Karpas-422 (cell line): ENCODE results near the gene VSIG10L2. TPM values are rescaled to one million over a fixed set of nuclear protein-coding genes. Genes with fewer than 3 reads are reported as not detected.

Experiments
- DNase-seq: peaks from one replicate; pipeline ENCODE4 v3.0.0-alpha.2; 2015
- H2AFZ ChIP-seq: fragments of 200-600 bp; sonication (generic); 2 replicates; pipeline ENCODE4 v1.6.1; 2014; ENCODE audit warnings: antibody characterized with exemption, low read length, mixed read lengths
- H3K27ac ChIP-seq: fragments of 200-600 bp; sonication (generic); 2 replicates; pipeline ENCODE4 v1.5.1; 2014; ENCODE audit warnings: mild to moderate bottlenecking, low read length, moderate library complexity
- H3K27me3 ChIP-seq: fragments of 200-600 bp; sonication (generic); 2 replicates; pipeline ENCODE4 v1.6.1; 2014; ENCODE audit warnings: low read length, mixed read lengths
- H3K36me3 ChIP-seq: fragments of 200-600 bp; sonication (generic); 2 replicates; pipeline ENCODE4 v1.6.1; 2014; ENCODE audit warnings: low read length, mixed read lengths; ENCODE audit not compliant: insufficient read depth
- H3K4me1 ChIP-seq: fragments of 200-600 bp; sonication (generic); 2 replicates; pipeline ENCODE4 v1.6.1; 2014; ENCODE audit warnings: mild to moderate bottlenecking, low read length, mixed read lengths
- H3K4me2 ChIP-seq: fragments of 200-600 bp; sonication (generic); 2 replicates; pipeline ENCODE4 v1.6.1; 2014; ENCODE audit warnings: low read length, low read depth, mild to moderate bottlenecking; ENCODE audit not compliant: poor library complexity, severe bottlenecking
- H3K4me3 ChIP-seq: fragments of 200-600 bp; sonication (generic); 2 replicates; pipeline ENCODE4 v1.5.1; 2014; ENCODE audit warnings: mild to moderate bottlenecking, antibody characterized with exemption, low read length, mixed read lengths
- H3K79me2 ChIP-seq: fragments of 200-600 bp; sonication (generic); 2 replicates; pipeline ENCODE4 v1.6.1; 2014; ENCODE audit warnings: mild to moderate bottlenecking, low read length, mixed read lengths
- H3K9ac ChIP-seq: fragments of 200-600 bp; sonication (generic); 2 replicates; pipeline ENCODE4 v1.6.0; 2014; ENCODE audit warnings: low read length
- H3K9me2 ChIP-seq: fragments of 200-600 bp; sonication (generic), shearing (Covaris generic); replicated peaks from 2 replicates; pipeline ENCODE4 v1.6.0; 2014; ENCODE audit warnings: mild to moderate bottlenecking, low read length, moderate library complexity; ENCODE audit not compliant: insufficient read depth
- H3K9me3 ChIP-seq: fragments of 300-700, 200-600 bp; sonication (generic); 2 replicates; pipeline ENCODE4 v1.6.1; 2014; ENCODE audit warnings: low read length, mixed read lengths
- H4K20me1 ChIP-seq: fragments of 200-600 bp; sonication (generic); 2 replicates; pipeline ENCODE4 v1.6.1; 2014; ENCODE audit warnings: mild to moderate bottlenecking, antibody characterized with exemption, low read length, low read depth; ENCODE audit not compliant: insufficient read depth
- total RNA-seq: library from RNA; depleted of rRNA; stranded (reverse); fragments of >200 nt; shearing (Covaris generic); gene quantifications from 2 replicates; pipeline ENCODE4 v1.2.3, GENCODE V29; 2014; ENCODE audit warnings: low replicate concordance

VSIG10L2 gene
- total RNA-seq, 1 experiment from 2014 or later = not detected

DNA sequence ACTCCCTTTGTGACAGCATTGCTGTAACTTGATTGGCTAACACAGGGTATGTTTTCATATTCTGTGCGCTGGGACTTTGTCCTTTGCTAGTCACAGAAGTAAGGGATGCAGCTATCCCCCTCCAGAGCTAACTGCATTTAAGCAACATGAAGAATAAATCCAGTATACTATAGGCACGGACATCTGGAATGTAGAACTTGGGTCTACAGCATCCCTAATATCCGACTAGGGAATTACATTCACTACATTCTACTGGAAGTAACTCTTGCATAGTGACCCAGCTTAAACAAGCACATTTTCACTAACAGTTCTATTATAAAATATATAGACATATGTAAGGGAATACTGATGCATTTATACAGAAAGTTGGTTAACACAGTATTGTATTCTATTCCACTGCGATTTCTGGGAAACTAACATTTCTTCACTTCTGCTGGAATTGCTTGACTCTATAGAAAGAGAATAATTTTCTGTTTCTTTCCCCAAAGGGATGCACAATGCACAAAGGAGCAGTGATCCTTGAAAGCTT lies 13.1 kb downstream of the VSIG10L2 start:
- no peak overlapping the region for H3K9ac ChIP-seq
- no peak overlapping the region for H2AFZ ChIP-seq
- no peak for DNase-seq
- H3K9me2 ChIP-seq = no peaks in the 10 kb centered on the region
- H3K4me2 ChIP-seq = no peak overlapping the region
- no peak overlapping the region for H3K4me3 ChIP-seq
- H3K9me3 ChIP-seq = no peaks in the 10 kb centered on the region
- H3K36me3 ChIP-seq = no peaks in the 10 kb centered on the region
- no peaks in the 10 kb centered on the region for H3K4me1 ChIP-seq
- no peaks in the 10 kb centered on the region for H3K79me2 ChIP-seq
- H3K27ac ChIP-seq = no peak overlapping the region
- H4K20me1 ChIP-seq = no peaks in the 10 kb centered on the region
- no peaks in the 10 kb centered on the region for H3K27me3 ChIP-seq

DNA sequence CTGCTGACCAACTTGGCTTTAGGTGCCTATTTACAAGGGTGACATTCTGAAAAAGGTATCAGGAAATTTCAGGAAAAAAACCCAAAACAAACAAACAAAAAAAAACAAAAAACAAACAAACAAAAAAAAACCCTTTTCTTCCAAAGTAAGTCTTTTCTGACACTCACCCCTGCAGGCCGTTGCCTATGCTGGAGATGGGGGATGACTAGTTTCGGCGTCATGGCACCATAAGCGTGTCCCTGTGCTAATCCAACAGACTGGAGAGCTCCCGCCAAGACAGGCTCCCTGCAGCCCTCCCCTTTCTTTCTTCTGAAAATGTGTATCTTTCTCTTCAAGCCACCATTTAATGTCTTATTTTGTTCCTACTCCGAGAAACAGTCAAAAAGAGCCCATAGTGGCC lies 13.7 kb downstream of the VSIG10L2 start:
- no peaks in the 10 kb centered on the region for H3K9me2 ChIP-seq
- no peak overlapping the region for H3K9ac ChIP-seq
- H3K4me2 ChIP-seq = no peak overlapping the region
- no peak overlapping the region for H3K27ac ChIP-seq
- H3K9me3 ChIP-seq = no peaks in the 10 kb centered on the region
- no peaks in the 10 kb centered on the region for H3K79me2 ChIP-seq
- no peaks in the 10 kb centered on the region for H3K36me3 ChIP-seq
- DNase-seq = no peak
- no peaks in the 10 kb centered on the region for H4K20me1 ChIP-seq
- H3K4me3 ChIP-seq = no peak overlapping the region
- no peaks in the 10 kb centered on the region for H3K4me1 ChIP-seq
- no peak overlapping the region for H2AFZ ChIP-seq
- H3K27me3 ChIP-seq = no peaks in the 10 kb centered on the region

DNA sequence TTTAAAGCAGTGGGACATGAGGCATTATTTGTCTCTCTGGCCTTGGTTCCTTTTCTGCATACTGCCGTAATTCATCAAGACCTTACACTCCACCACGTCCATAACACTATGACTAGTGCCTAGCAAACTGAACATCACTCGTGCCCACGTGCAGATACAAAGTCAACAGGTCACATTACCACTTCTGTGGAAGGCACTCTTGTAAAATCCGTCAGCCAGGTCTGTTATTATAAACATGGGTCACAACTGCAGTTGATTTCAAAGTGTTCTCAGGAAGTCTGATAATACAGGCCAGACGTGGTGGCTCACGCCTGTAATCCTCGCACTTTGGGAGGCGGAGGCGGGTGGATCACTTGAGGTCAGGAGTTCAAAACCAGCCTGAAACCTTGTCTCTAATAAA lies 14.1 kb downstream of the VSIG10L2 start:
- H2AFZ ChIP-seq = no peak overlapping the region
- H3K27me3 ChIP-seq = no peaks in the 10 kb centered on the region
- no peak overlapping the region for H3K27ac ChIP-seq
- no peaks in the 10 kb centered on the region for H3K4me1 ChIP-seq
- no peaks in the 10 kb centered on the region for H3K9me3 ChIP-seq
- no peak for DNase-seq
- no peaks in the 10 kb centered on the region for H3K9me2 ChIP-seq
- no peak overlapping the region for H3K9ac ChIP-seq
- no peaks in the 10 kb centered on the region for H3K36me3 ChIP-seq
- H3K79me2 ChIP-seq = no peaks in the 10 kb centered on the region
- H3K4me3 ChIP-seq = no peak overlapping the region
- no peak overlapping the region for H3K4me2 ChIP-seq
- H4K20me1 ChIP-seq = no peaks in the 10 kb centered on the region

DNA sequence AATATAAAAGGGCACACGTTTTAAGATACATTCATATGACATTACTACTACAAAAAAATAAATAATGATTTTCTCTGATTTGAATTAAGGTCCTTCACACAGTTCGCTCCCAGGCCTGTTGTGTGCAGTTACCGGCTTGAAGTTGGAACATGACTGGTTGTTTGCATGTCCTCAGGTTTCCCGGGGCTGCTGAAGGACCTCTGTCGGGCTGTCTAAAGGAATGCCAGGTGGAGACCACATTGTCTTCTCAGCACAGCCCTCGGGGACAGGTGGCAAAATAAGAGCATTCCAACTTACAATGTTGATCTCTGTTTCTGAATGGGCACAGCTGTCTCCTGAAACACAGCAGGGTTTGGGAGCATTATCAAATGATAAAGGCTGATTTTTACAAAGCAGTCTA lies 14.9 kb downstream of the VSIG10L2 start:
- Histone ChIP-seq H4K20me1 (no peaks in the 10 kb centered on the region), H3K27ac (no peak overlapping the region), H3K9me3 (no peaks in the 10 kb centered on the region), H3K79me2 (no peaks in the 10 kb centered on the region), H3K9me2 (no peaks in the 10 kb centered on the region), H3K27me3 (no peaks in the 10 kb centered on the region), H3K4me1 (no peaks in the 10 kb centered on the region), H3K9ac (no peak overlapping the region), H3K4me3 (no peak overlapping the region), H3K36me3 (no peaks in the 10 kb centered on the region), H2AFZ (no peak overlapping the region), H3K4me2 (no peak overlapping the region)
- no peak for DNase-seq

DNA sequence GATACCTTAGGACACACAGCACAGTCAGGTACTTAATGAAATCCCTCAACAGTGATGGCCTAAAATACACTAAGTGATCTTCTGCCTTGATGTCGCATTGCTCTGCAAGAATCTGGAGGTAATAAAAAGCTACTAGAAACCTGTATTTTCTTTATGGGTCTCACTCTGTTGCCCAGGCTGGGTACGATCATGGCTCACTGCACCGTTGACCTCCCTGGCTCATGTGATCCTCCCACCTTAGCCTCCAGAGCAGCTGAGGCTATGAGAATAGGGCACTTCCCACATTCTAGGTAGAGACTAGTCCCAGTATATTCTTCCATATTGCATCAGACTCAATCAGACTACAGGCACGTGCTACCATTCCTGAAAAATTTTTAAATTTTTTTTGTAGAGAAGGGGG lies 21.7 kb downstream of the VSIG10L2 start:
- Histone ChIP-seq H3K4me2 (no peak overlapping the region), H3K9ac (no peak overlapping the region), H2AFZ (no peak overlapping the region), H3K27ac (no peak overlapping the region), H3K4me1 (no peaks in the 10 kb centered on the region), H3K36me3 (no peaks in the 10 kb centered on the region), H3K9me3 (no peaks in the 10 kb centered on the region), H3K27me3 (no peaks in the 10 kb centered on the region), H3K79me2 (no peaks in the 10 kb centered on the region), H3K9me2 (no peaks in the 10 kb centered on the region), H3K4me3 (no peak overlapping the region), H4K20me1 (no peaks in the 10 kb centered on the region)
- DNase-seq = no peak

DNA sequence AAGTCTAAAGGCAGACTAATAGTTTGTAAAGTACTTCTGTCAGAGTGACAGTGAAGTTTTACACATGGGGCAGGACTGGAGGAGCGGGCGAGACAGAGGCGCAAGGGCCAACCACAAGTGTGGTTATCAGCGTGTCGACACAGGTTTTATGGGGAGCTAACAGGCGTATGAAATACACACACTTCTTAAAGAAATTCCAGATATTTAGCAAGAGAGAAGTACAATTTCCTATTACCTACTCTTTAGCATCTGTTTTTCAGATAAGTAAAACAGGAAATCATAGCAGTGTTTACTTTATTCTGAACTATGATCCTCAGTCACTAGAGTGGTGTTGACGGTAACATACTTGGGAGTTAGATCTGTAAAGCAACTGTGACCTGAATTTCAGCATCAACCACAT lies 22.5 kb downstream of the VSIG10L2 start:
- Histone ChIP-seq H3K9me3 (no peaks in the 10 kb centered on the region), H2AFZ (no peak overlapping the region), H3K9ac (no peak overlapping the region), H4K20me1 (no peaks in the 10 kb centered on the region), H3K4me1 (no peaks in the 10 kb centered on the region), H3K27me3 (no peaks in the 10 kb centered on the region), H3K4me2 (no peak overlapping the region), H3K79me2 (no peaks in the 10 kb centered on the region), H3K27ac (no peak overlapping the region), H3K9me2 (no peaks in the 10 kb centered on the region), H3K4me3 (no peak overlapping the region), H3K36me3 (no peaks in the 10 kb centered on the region)
- no peak for DNase-seq

DNA sequence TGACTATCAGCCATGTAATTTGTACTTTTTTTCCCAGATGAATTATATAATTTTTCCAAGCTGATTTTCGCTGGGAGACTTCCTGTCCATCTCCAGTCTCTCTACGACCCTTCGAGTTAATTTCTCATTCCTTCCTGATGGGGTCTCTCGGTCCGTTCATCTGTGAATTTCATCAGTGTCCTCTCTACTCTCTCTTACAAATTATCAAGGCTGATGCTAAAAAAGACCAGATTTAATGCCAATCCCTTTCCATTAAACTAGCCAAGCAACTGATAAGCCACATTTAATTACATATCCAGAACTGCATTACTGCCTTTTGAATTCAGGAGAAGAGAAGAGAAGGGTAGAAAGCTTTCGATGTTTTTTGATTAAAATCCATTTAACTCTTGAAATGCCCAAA lies 25.8 kb downstream of the VSIG10L2 start:
- Histone ChIP-seq H3K9me2 (no peaks in the 10 kb centered on the region), H3K27me3 (no peaks in the 10 kb centered on the region), H3K9me3 (no peaks in the 10 kb centered on the region), H3K27ac (no peak overlapping the region), H3K4me1 (no peaks in the 10 kb centered on the region), H3K4me3 (no peak overlapping the region), H2AFZ (no peak overlapping the region), H3K9ac (no peak overlapping the region), H3K36me3 (no peaks in the 10 kb centered on the region), H3K79me2 (no peaks in the 10 kb centered on the region), H3K4me2 (no peak overlapping the region), H4K20me1 (no peaks in the 10 kb centered on the region)
- DNase-seq = no peak

DNA sequence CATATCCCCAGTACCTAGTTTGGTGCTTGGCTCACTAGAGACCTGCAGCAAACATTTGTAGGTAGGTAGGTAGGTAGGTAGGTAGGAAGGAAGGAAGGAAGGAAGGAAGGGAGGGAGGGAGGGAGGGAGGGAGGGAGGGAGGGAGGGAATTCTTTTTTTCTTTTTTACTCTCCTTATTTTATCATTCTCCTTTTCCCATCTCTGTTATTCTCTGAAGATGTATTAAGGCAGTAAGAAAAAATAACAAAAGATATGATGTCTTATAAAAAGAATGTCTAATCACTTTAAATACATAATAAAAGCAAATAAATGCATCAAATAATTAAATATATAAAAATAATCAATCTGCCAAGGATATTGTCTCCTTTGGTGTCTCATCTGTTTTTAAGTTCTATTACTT lies 28.4 kb downstream of the VSIG10L2 start:
- H4K20me1 ChIP-seq = no peaks in the 10 kb centered on the region
- H3K4me3 ChIP-seq = no peak overlapping the region
- H3K79me2 ChIP-seq = no peaks in the 10 kb centered on the region
- H3K9me3 ChIP-seq = no peaks in the 10 kb centered on the region
- H3K27me3 ChIP-seq = no peaks in the 10 kb centered on the region
- no peaks in the 10 kb centered on the region for H3K36me3 ChIP-seq
- no peak overlapping the region for H2AFZ ChIP-seq
- no peak overlapping the region for H3K9ac ChIP-seq
- H3K9me2 ChIP-seq = no peaks in the 10 kb centered on the region
- no peaks in the 10 kb centered on the region for H3K4me1 ChIP-seq
- DNase-seq = no peak
- H3K4me2 ChIP-seq = no peak overlapping the region
- H3K27ac ChIP-seq = no peak overlapping the region

DNA sequence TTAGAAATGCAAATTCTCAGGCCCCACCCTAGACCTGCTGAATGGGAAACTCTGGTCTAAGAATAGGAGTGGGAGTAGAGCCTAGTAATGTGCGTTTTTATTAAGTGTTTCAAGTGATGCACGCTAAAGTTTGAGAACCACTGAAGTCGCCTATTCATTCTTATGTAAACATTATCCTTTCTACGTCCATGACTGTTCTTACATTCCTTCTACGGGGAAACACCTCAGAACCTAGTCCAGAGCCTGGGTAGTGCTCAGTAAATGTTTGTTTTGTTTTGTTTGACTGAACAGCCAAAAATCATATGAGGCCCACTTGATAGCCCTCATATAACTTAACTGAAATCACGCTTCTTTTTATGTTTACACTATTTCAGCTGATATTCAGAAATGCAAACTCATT lies 29.8 kb downstream of the VSIG10L2 start:
- no peaks in the 10 kb centered on the region for H3K36me3 ChIP-seq
- H3K27me3 ChIP-seq = no peaks in the 10 kb centered on the region
- H3K9ac ChIP-seq = no peak overlapping the region
- H3K79me2 ChIP-seq = no peaks in the 10 kb centered on the region
- no peaks in the 10 kb centered on the region for H3K9me3 ChIP-seq
- H3K9me2 ChIP-seq = no peaks in the 10 kb centered on the region
- no peak overlapping the region for H3K4me3 ChIP-seq
- H3K4me2 ChIP-seq = no peak overlapping the region
- H2AFZ ChIP-seq = no peak overlapping the region
- H3K4me1 ChIP-seq = no peaks in the 10 kb centered on the region
- DNase-seq = no peak
- H4K20me1 ChIP-seq = no peaks in the 10 kb centered on the region
- H3K27ac ChIP-seq = no peak overlapping the region
